ENCODE results near the gene GRAMD2B.

DNA sequence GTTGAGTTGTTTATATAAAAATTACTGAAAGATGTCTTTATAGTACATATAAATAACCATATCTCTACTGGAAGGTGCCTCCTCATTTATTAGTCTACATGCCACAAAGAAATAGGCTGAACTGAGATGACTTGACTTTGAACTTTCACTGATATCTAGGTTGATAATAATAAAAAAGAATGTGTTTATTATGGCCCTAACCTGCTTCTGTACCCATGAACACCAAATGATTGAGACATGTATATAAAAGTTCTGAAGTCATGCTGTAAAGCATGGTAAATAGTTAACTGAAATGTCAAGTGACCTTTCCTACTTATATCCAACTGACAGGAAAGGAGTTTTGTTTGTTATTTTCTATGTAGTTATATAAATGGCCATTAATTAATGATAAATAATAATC, 33.2 kb upstream of the GRAMD2B start:
- TF ChIP-seq, protein P1, sequence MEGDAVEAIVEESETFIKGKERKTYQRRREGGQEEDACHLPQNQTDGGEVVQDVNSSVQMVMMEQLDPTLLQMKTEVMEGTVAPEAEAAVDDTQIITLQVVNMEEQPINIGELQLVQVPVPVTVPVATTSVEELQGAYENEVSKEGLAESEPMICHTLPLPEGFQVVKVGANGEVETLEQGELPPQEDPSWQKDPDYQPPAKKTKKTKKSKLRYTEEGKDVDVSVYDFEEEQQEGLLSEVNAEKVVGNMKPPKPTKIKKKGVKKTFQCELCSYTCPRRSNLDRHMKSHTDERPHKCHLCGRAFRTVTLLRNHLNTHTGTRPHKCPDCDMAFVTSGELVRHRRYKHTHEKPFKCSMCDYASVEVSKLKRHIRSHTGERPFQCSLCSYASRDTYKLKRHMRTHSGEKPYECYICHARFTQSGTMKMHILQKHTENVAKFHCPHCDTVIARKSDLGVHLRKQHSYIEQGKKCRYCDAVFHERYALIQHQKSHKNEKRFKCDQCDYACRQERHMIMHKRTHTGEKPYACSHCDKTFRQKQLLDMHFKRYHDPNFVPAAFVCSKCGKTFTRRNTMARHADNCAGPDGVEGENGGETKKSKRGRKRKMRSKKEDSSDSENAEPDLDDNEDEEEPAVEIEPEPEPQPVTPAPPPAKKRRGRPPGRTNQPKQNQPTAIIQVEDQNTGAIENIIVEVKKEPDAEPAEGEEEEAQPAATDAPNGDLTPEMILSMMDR (IDR thresholded peaks at IDR 0.05): no peak
- no peak for TF ChIP-seq POLR2AphosphoS5 (IDR thresholded peaks at IDR 0.05)
- TF ChIP-seq POLR2A (IDR thresholded peaks at IDR 0.05): no peak

Data from breast epithelium (tissue), 3 donors.